B cell (primary cell): ENCODE results near the gene ADAMTS8.

Experiments
- EZH2 ChIP-seq: IDR thresholded peaks from 2 replicates; pipeline ENCODE4 v1.6.1; 2012; ENCODE audit warnings: borderline replicate concordance, low read depth, mild to moderate bottlenecking, moderate library complexity, low read length; ENCODE audit not compliant: insufficient read depth, poor library complexity, severe bottlenecking
- TF ChIP-seq, protein P1 (sequence below): fragments of 200-600 bp; IDR thresholded peaks from one replicate; pipeline ENCODE4 v1.8.0; 2022; ENCODE audit warnings: antibody characterized with exemption, mild to moderate bottlenecking

- TF ChIP-seq, protein P1, sequence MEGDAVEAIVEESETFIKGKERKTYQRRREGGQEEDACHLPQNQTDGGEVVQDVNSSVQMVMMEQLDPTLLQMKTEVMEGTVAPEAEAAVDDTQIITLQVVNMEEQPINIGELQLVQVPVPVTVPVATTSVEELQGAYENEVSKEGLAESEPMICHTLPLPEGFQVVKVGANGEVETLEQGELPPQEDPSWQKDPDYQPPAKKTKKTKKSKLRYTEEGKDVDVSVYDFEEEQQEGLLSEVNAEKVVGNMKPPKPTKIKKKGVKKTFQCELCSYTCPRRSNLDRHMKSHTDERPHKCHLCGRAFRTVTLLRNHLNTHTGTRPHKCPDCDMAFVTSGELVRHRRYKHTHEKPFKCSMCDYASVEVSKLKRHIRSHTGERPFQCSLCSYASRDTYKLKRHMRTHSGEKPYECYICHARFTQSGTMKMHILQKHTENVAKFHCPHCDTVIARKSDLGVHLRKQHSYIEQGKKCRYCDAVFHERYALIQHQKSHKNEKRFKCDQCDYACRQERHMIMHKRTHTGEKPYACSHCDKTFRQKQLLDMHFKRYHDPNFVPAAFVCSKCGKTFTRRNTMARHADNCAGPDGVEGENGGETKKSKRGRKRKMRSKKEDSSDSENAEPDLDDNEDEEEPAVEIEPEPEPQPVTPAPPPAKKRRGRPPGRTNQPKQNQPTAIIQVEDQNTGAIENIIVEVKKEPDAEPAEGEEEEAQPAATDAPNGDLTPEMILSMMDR = no peak
- TF ChIP-seq EZH2 = no peak
Measured at GRCh38 chr11:130359419-130359818, 69.0 kb downstream of the ADAMTS8 start.
